H1 (cell line): ENCODE results near the gene COL6A3. TPM values are rescaled to one million over a fixed set of nuclear protein-coding genes. Genes with fewer than 3 reads are reported as not detected.

Source experiments
- CTCF ChIA-PET: fragments of 300-600 bp; sonication (Branson Sonifier 250); formaldehyde crosslinking; loops from one replicate; lab custom pipeline; 2021; ENCODE audit not compliant: partially characterized antibody; lab: Charles Lee
- POLR2A ChIA-PET: fragments of 300-600 bp; sonication (Branson Sonifier 250); formaldehyde crosslinking; loops from one replicate; lab custom pipeline; 2021; ENCODE audit warnings: inconsistent platforms; ENCODE audit not compliant: partially characterized antibody; lab: Charles Lee
- DNase-seq, 2 experiments: peaks; one replicate each; pipeline versions ENCODE4 v3.0.0 to v3.0.0-alpha.2; 2010 to 2022; ENCODE audit warnings: low spot score in 2 of 2, low read depth in 1 of 2, mixed read lengths in 1 of 2
- FAIRE-seq: peaks from 2 replicates; lab custom pipeline; 2011; peaks lifted over from hg19 to GRCh38; lab: Jason Lieb, UNC
- H2AFZ ChIP-seq: 2 replicates; pipeline ENCODE4 v1.8.1; 2012; ENCODE audit warnings: low read length, inconsistent platforms
- H2AK5ac ChIP-seq: 2 replicates; pipeline ENCODE4 v1.6.1; 2013; ENCODE audit warnings: low read depth, low read length
- H2BK120ac ChIP-seq: replicated peaks from 2 replicates; pipeline ENCODE3; 2013; ENCODE audit warnings: low read depth, low read length, inconsistent platforms
- H2BK12ac ChIP-seq: 2 replicates; pipeline ENCODE4 v1.6.1; 2013; ENCODE audit warnings: low read depth, low read length
- H2BK15ac ChIP-seq: 2 replicates; pipeline ENCODE4 v1.6.1; 2013; ENCODE audit warnings: low read length
- H2BK20ac ChIP-seq: 2 replicates; pipeline ENCODE4 v1.6.1; 2013; ENCODE audit warnings: low read length
- H2BK5ac ChIP-seq: 2 replicates; pipeline ENCODE4 v1.6.1; 2013; ENCODE audit warnings: low read depth, low read length
- H3K14ac ChIP-seq: 2 replicates; pipeline ENCODE4 v1.6.1; 2013; ENCODE audit warnings: inconsistent platforms; ENCODE audit not compliant: insufficient read length
- H3K18ac ChIP-seq: 2 replicates; pipeline ENCODE4 v1.6.1; 2013; ENCODE audit warnings: low read length; ENCODE audit errors: extremely low read depth
- H3K23ac ChIP-seq: 2 replicates; pipeline ENCODE4 v1.6.1; 2013; ENCODE audit warnings: inconsistent platforms; ENCODE audit not compliant: insufficient read length
- H3K23me2 ChIP-seq: 2 replicates; pipeline ENCODE4 v1.6.1; 2013; ENCODE audit warnings: low read depth, low read length
- H3K27ac ChIP-seq: 2 replicates; pipeline ENCODE4 v1.6.1; 2011; ENCODE audit warnings: low read depth, low read length, inconsistent platforms
- H3K27me3 ChIP-seq, 4 experiments: replicated peaks in 1 of 4; 1 replicate in 1 of 4; 2 replicates in 3 of 4; pipeline versions ENCODE4 v1.6.1 to v1.8.1; 2011 to 2013; ENCODE audit warnings: low read length in 3 of 4, mild to moderate bottlenecking in 3 of 4, inconsistent platforms in 2 of 4, mixed read lengths in 2 of 4, moderate library complexity in 1 of 4; ENCODE audit not compliant: control insufficient read depth in 3 of 4, insufficient read depth in 3 of 4; ENCODE audit errors: extremely low read depth in 1 of 4
- H3K36me3 ChIP-seq, 4 experiments: 2 replicates each; pipeline versions ENCODE4 v1.6.1 to v1.8.1; 2011 to 2013; ENCODE audit warnings: mild to moderate bottlenecking in 4 of 4, low read length in 3 of 4, moderate library complexity in 2 of 4, control low read depth in 1 of 4, inconsistent platforms in 1 of 4; ENCODE audit not compliant: insufficient read depth in 4 of 4, control insufficient read depth in 2 of 4
- H3K4ac ChIP-seq: replicated peaks from 2 replicates; pipeline ENCODE3; 2013; ENCODE audit warnings: low read length, low read depth, mixed read lengths, inconsistent platforms; ENCODE audit not compliant: insufficient read length
- H3K4me1 ChIP-seq, 4 experiments: replicated peaks in 1 of 4; 1 replicate in 1 of 4; 2 replicates in 3 of 4; pipeline versions ENCODE4 v1.6.1 to v1.8.1; 2011 to 2013; ENCODE audit warnings: low read length in 3 of 4, inconsistent platforms in 2 of 4, mixed read lengths in 1 of 4; ENCODE audit not compliant: insufficient read depth in 4 of 4, control insufficient read depth in 3 of 4
- H3K4me2 ChIP-seq, 2 experiments: 2 replicates each; pipeline versions ENCODE4 v1.6.1 to v1.8.1; 2011 to 2013; ENCODE audit warnings: low read depth in 2 of 2, low read length in 2 of 2, control low read depth in 1 of 2, inconsistent platforms in 1 of 2, mild to moderate bottlenecking in 1 of 2; ENCODE audit not compliant: insufficient read depth in 1 of 2
- H3K4me3 ChIP-seq, 4 experiments: fragments of 200-600, 300-600 bp in 1 of 4; sonication (generic), shearing (Covaris generic), sonication (Bioruptor Twin) in 1 of 4; 2 replicates each; pipeline versions ENCODE4 v1.5.1 to v1.8.1; 2011 to 2016; ENCODE audit warnings: low read length in 4 of 4, low read depth in 3 of 4, control low read depth in 2 of 4, inconsistent platforms in 2 of 4, mild to moderate bottlenecking in 2 of 4, mixed read lengths in 1 of 4, moderate library complexity in 1 of 4; ENCODE audit not compliant: insufficient read depth in 2 of 4; ENCODE audit errors: extremely low read depth in 1 of 4
- H3K56ac ChIP-seq: replicated peaks from 2 replicates; pipeline ENCODE3; 2013; ENCODE audit warnings: low read depth, mild to moderate bottlenecking, mixed read lengths, low read length, inconsistent platforms; ENCODE audit not compliant: insufficient read length
- H3K79me1 ChIP-seq: 2 replicates; pipeline ENCODE4 v1.6.1; 2013; ENCODE audit warnings: low read depth, low read length, control low read depth
- H3K79me2 ChIP-seq, 2 experiments: 2 replicates each; pipeline versions ENCODE4 v1.6.1 to v1.8.1; 2012 to 2013; ENCODE audit warnings: low read length in 2 of 2, mild to moderate bottlenecking in 2 of 2, inconsistent platforms in 1 of 2; ENCODE audit not compliant: insufficient read depth in 2 of 2, control insufficient read depth in 1 of 2
- H3K9ac ChIP-seq, 4 experiments: replicated peaks in 1 of 4; 1 replicate in 1 of 4; 2 replicates in 3 of 4; pipeline versions ENCODE4 v1.6.1 to v1.8.1; 2011 to 2013; ENCODE audit warnings: low read depth in 3 of 4, low read length in 3 of 4, control low read depth in 2 of 4, mild to moderate bottlenecking in 2 of 4, moderate library complexity in 2 of 4, inconsistent platforms in 1 of 4; ENCODE audit errors: extremely low read depth in 1 of 4
- H3K9me3 ChIP-seq, 2 experiments: 2 replicates each; pipeline versions ENCODE4 v1.6.1 to v1.8.1; 2012 to 2013; ENCODE audit warnings: mild to moderate bottlenecking in 2 of 2, moderate library complexity in 2 of 2, control low read depth in 1 of 2, inconsistent platforms in 1 of 2, low read depth in 1 of 2, low read length in 1 of 2, mixed read lengths in 1 of 2; ENCODE audit not compliant: insufficient read depth in 2 of 2
- H4K20me1 ChIP-seq, 2 experiments: replicated peaks in 1 of 2; 2 replicates each; pipeline versions ENCODE3 to v1.8.1; 2011 to 2013; ENCODE audit warnings: inconsistent platforms in 2 of 2, low read length in 2 of 2, mild to moderate bottlenecking in 1 of 2; ENCODE audit not compliant: insufficient read depth in 2 of 2, control insufficient read depth in 1 of 2
- H4K5ac ChIP-seq: 2 replicates; pipeline ENCODE4 v1.6.1; 2013; ENCODE audit warnings: low read length, low read depth, mixed read lengths, inconsistent platforms; ENCODE audit not compliant: insufficient read length
- H4K8ac ChIP-seq: 2 replicates; pipeline ENCODE4 v1.8.0; 2013; ENCODE audit warnings: mild to moderate bottlenecking, moderate library complexity, low read length, inconsistent platforms; ENCODE audit not compliant: insufficient read depth; ENCODE audit errors: extremely low read depth
- H4K91ac ChIP-seq: replicated peaks from 2 replicates; pipeline ENCODE3; 2013; ENCODE audit warnings: low read length, mixed read lengths, inconsistent platforms; ENCODE audit not compliant: insufficient read length
- CHD1 ChIP-seq: IDR thresholded peaks from 2 replicates; pipeline ENCODE4 v1.6.1; 2012; ENCODE audit warnings: low read depth, low read length, improper control_type of control experiment
- CHD2 ChIP-seq: IDR thresholded peaks from 2 replicates; pipeline ENCODE4 v1.6.1; 2012; ENCODE audit warnings: low read length, improper control_type of control experiment
- CREB1 ChIP-seq: IDR thresholded peaks from 2 replicates; pipeline ENCODE4 v1.6.1; 2012; ENCODE audit warnings: inconsistent platforms
- CTCF ChIP-seq, 3 experiments: IDR thresholded peaks; 1 replicate in 2 of 3; 2 replicates in 1 of 3; pipeline versions ENCODE4 v1.5.1 to v1.6.1; 2011; ENCODE audit warnings: low read length in 3 of 3, mild to moderate bottlenecking in 3 of 3, inconsistent platforms in 2 of 3, low read depth in 1 of 3, moderate library complexity in 1 of 3; ENCODE audit not compliant: insufficient read depth in 1 of 3; ENCODE audit errors: control extremely low read depth in 1 of 3
- KDM5A ChIP-seq: fragments of 200-600 bp; IDR thresholded peaks from 2 replicates; pipeline ENCODE4 v1.7.1; 2012; ENCODE audit warnings: mild to moderate bottlenecking, low read length, inconsistent platforms, mixed read lengths
- MAX ChIP-seq: IDR thresholded peaks from 2 replicates; pipeline ENCODE4 v1.6.1; 2012; ENCODE audit warnings: inconsistent platforms
- WGBS, 2 experiments: shearing (Covaris generic) in 1 of 2; methylation state at CpG; one replicate each; pipeline versions ENCODE4 v1.1.6 to v1.1.7; 2013 to 2015; ENCODE audit warnings: low lambda C conversion rate in 2 of 2, mixed read lengths in 2 of 2, inconsistent platforms in 1 of 2, low coverage in 1 of 2, missing lambda C conversion rate in 1 of 2; ENCODE audit not compliant: insufficient replicate concordance in 2 of 2, insufficient coverage in 1 of 2, insufficient read length in 1 of 2; ENCODE audit errors: extremely low coverage in 1 of 2, missing lambda C conversion rate in 1 of 2; 5-methylcytosine and 5-hydroxymethylcytosine counted together
- polyA plus RNA-seq, 7 experiments: library from polyadenylated mRNA; depleted of rRNA in 3 of 7; stranded (reverse) in 5 of 7; unstranded in 2 of 7; fragments of >200 nt in 5 of 7; fragments of 200-250 nt in 2 of 7; gene quantifications; 1 replicate in 5 of 7; 2 replicates in 1 of 7; 4 replicates in 1 of 7; pipeline versions ENCODE4 v1.2.1 to v1.2.3, GENCODE V29; 2011 to 2013; ENCODE audit warnings: missing spikeins in 2 of 7, mixed read lengths in 2 of 7
- total RNA-seq: library from RNA; stranded (reverse); fragmentation: NEBNext Ultra II Directional; extraction: Animal tissue kit (Norgen Biotek cat#: 25700); gene quantifications from 2 replicates; pipeline ENCODE4 v1.2.1, GENCODE V29; 2021

COL6A3 gene
- total and polyA plus RNA-seq, 2 of the 8 experiments (the other 6 are each of a cell fraction or from before 2014, with no cell fraction given): 1.2 to 3.4 TPM

- no peak for TF ChIP-seq CTCF (IDR thresholded peaks at IDR 0.05; ENCODE audit: control extremely low read depth in 1 of 3, insufficient read depth in 1 of 3, low read depth in 1 of 3, low read length in 3 of 3)
- TF ChIP-seq MAX: no peak
- no peak for TF ChIP-seq KDM5A
- TF ChIP-seq CHD2: no peak
- no peak for TF ChIP-seq CHD1
- no peak for TF ChIP-seq CREB1
- Histone ChIP-seq H3K9me3 (no peaks in the 10 kb centered on the region), H3K18ac (no peak overlapping the region), H2BK20ac (no peak overlapping the region), H2BK120ac (no peak overlapping the region), H4K8ac (no peak overlapping the region; the same call in 1 of the 2 replicates), H4K5ac (no peak overlapping the region), H2AFZ (no peak overlapping the region), H3K36me3 (no peaks in the 10 kb centered on the region), H2BK15ac (no peak overlapping the region), H3K4ac (no peak overlapping the region), H3K14ac (no peak overlapping the region), H2AK5ac (no peak overlapping the region), H3K9ac (no peak overlapping the region), H3K27me3 (no peaks in the 10 kb centered on the region), H4K91ac (no peak overlapping the region), H3K79me2 (no peaks in the 10 kb centered on the region), H3K56ac (no peak overlapping the region), H2BK5ac (no peak overlapping the region), H3K23me2 (no peaks in the 10 kb centered on the region), H3K79me1 (no peaks in the 10 kb centered on the region), H4K20me1 (no peaks in the 10 kb centered on the region), H3K4me1 (peaks cover 0 to 2% (median 0%) of the 10 kb centered on the region in 4 experiments; a peak in 1 of 7 replicates), H3K4me2 (no peak overlapping the region), H3K4me3 (no peak overlapping the region), H2BK12ac (no peak overlapping the region), H3K27ac (no peak overlapping the region), H3K23ac (no peak overlapping the region)
- FAIRE-seq: no peak
- ChIA-PET CTCF (no interaction called here), POLR2A (no interaction called here)
- 89% methylated on average over 7 of the region's 7 CpGs; no CpG with 5 or more reads in 1 of the 2 experiments for WGBS, 2 experiments
- no peak for DNase-seq
These were observed 76.4 kb downstream of the COL6A3 start for GRCh38 chr2:237337586-237337985.
